GM12875 (cell line): ENCODE measurements around the gene SH3BP4.
"Not testable (repeated sequence)": the region's sequence is repeated elsewhere in the genome, so short reads cannot be mapped to it uniquely, and the experiment has no call there.

Experiments used
- H3K4me3 ChIP-seq: one replicate; pipeline ENCODE4 v1.5.1; 2011; ENCODE audit warnings: low read depth, low read length, control low read depth
- CTCF ChIP-seq: IDR thresholded peaks from 2 replicates; pipeline ENCODE4 v1.5.1; 2011; ENCODE audit warnings: low read depth, mild to moderate bottlenecking, control low read depth, inconsistent platforms, low read length, moderate library complexity, borderline replicate concordance; ENCODE audit not compliant: insufficient read depth

The SH3BP4 gene

GRCh38 chr2:235054919-235055318 is 103.1 kb downstream of the SH3BP4 start:
- no peak for TF ChIP-seq CTCF
- H3K4me3 ChIP-seq: no peak overlapping the region

GRCh38 chr2:235055891-235056516 is 104.2 kb downstream of the SH3BP4 start:
- H3K4me3 ChIP-seq: no peak overlapping the region
- peak; percentile 31; the same call in 1 of the 2 replicates for TF ChIP-seq CTCF

GRCh38 chr2:235056768-235057167 is 105.0 kb downstream of the SH3BP4 start:
- TF ChIP-seq CTCF: no peak
- no peak overlapping the region for H3K4me3 ChIP-seq

DNA sequence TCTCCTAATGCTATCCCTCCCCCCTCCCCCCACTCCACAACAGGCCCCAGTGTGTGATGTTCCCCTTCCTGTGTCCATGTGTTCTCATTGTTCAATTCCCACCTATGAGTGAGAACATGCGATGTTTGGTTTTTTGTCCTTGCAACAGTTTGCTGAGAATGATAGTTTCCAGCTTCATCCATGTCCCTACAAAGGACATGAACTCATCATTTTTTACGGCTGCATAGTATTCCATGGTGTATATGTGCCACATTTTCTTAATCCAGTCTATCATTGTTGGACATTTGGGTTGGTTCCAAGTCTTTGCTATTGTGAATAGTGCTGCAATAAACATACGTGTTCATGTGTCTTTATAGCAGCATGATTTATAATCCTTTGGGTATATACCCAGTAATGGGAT is 105.8 kb downstream of the SH3BP4 start:
- H3K4me3 ChIP-seq: not testable (repeated sequence)

DNA sequence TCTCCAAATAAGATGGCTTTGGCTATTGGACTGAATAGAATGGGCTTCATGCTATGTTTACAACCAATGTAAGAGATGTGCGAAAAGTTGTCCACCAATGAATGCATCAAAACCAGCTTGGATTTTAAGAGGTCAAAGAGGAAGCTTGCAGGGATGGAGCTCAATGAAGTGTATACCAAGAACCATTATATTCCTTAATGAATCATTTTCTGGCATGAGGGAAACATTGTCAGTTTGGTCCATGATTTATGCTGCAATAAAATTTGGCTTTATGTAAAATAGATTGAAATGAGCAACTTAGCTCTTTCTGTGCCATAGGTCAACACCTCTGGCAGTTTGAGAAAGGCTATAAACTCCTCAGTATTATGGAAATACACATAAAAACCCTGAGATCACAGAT is 107.3 kb downstream of the SH3BP4 start:
- no peak overlapping the region for H3K4me3 ChIP-seq
- no peak for TF ChIP-seq CTCF

DNA sequence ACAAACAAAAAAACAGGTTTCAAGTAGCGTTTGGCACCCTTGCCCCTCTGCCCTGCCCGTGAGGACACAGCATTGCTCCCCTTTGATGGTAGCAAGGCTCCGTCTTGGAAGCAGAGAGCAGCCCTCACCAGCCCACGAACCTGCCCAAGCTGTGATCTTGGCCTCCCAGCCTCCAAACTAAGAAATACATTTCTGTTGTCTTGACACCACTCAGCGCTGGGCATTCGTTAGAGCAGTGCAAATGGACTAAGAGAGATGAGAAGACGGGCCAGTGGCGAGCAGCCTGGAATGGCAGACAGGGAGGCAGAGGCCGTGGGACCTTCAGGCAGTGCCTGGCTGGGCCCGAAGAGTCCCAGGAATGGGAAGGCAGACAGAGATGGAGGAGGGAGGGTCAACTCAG is 109.8 kb downstream of the SH3BP4 start:
- no peak for TF ChIP-seq CTCF
- no peak overlapping the region for H3K4me3 ChIP-seq

DNA sequence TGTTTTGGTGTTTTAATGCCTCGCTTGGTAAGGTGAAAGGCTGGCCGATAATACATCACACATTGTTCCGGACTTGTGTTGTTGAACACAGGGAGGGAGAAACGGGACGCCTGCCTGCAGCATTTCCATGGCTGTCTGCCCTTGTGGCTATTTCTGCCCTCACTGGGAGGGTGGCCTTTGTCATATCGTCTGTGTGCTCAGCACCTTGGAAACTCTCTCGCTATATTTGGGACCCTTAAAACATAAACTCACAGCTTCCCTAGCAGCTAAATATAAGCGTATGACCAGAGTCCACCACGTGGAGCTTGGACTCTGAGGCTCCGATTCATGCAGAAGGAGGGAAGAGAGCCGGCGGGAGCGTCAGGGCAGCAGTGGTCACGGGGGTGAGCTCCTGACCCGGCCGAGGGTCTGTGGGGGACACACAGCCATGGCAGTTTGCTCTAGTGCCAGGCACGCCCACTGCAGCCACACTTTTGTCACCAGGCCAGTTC is 111.7 kb downstream of the SH3BP4 start:
- TF ChIP-seq CTCF: no peak
- no peak overlapping the region for H3K4me3 ChIP-seq
